ENCODE data around the gene NAGPA. TPM values are rescaled to one million over a fixed set of nuclear protein-coding genes. Genes with fewer than 3 reads are reported as not detected.

Gene NAGPA
- total and polyA plus RNA-seq, 7 donors: 4.4 to 12.3 (median 6.9) TPM

DNA sequence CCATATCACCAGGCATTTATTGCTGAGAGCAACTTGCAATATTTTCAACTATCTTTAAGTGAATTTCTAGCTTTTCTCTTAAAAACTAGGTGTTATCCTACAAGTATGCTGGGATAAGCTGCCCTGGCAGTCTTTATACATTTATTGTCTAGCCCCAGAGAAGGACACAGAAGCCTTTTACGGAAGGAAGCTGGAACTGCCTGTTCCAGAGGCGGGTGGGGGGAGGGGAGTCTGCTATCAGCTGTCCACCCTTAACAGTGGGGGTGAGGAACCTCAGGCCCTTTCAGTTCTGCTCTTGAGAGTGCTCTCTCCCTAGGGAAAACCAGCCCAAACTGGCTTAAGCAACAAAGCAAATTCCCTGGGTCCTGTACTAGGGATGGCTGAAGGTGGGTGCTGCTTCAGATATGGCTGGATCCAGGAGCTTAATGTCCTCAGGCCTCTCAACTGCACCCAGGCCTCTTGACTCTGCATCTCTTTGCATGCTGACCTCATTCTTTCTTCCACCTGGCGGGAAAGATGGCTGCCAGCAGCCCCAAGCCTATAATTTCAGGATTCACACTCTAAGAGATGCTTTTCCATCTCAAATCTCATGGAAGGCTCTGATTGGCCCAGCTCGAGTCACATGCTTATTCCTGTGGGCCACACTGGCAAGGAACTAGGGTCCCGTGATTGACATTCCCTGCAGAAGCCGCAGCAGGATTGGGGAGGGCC is 16.6 kb downstream of the NAGPA start:
- Histone ChIP-seq H3K4me1 (no peaks in the 10 kb centered on the region), H3K9me3 (no peaks in the 10 kb centered on the region), H3K27me3 (ENCODE audit: insufficient read depth in 3 of 3, low read length in 2 of 3) (peaks cover 0 to 3% (median 0%) of the 10 kb centered on the region in 3 donors), H3K36me3 (ENCODE audit: insufficient read depth in 1 of 2, low read depth in 1 of 2) (no peaks in the 10 kb centered on the region), H3K4me3 (no peak overlapping the region), H3K27ac (no peak overlapping the region)
- TF ChIP-seq, protein P1, sequence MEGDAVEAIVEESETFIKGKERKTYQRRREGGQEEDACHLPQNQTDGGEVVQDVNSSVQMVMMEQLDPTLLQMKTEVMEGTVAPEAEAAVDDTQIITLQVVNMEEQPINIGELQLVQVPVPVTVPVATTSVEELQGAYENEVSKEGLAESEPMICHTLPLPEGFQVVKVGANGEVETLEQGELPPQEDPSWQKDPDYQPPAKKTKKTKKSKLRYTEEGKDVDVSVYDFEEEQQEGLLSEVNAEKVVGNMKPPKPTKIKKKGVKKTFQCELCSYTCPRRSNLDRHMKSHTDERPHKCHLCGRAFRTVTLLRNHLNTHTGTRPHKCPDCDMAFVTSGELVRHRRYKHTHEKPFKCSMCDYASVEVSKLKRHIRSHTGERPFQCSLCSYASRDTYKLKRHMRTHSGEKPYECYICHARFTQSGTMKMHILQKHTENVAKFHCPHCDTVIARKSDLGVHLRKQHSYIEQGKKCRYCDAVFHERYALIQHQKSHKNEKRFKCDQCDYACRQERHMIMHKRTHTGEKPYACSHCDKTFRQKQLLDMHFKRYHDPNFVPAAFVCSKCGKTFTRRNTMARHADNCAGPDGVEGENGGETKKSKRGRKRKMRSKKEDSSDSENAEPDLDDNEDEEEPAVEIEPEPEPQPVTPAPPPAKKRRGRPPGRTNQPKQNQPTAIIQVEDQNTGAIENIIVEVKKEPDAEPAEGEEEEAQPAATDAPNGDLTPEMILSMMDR (IDR thresholded peaks at IDR 0.05): no peak
- ATAC-seq: no peak
- intact Hi-C loops (cut with DNase I): no loop called here
- no peak for DNase-seq
- WGBS, 3 donors: 69 to 70% (median 70%) methylated on average over 5 to 6 of the region's 6 CpGs

DNA sequence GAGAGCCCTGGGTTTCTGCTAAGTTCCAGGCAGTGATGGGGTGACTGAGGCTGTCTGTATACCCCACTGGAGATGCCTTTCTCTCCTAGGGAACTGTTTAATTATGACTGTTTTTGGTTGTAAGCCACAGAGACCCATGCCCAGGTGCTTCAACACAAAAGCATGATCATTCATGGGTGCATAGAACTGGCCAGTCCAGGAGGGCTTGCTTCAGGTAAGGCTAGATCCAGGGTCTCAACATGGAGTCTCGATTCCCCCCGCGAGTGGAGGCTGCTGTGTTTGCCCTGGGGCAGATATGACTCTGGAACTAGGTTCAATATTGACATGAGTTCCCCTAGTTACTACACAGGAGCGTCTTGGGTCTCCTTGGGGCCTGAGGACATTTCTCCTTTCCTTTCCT is 17.8 kb downstream of the NAGPA start:
- no peaks in the 10 kb centered on the region for H3K4me1 ChIP-seq
- H3K27me3 ChIP-seq (ENCODE audit: insufficient read depth in 3 of 3, low read length in 2 of 3): no peaks in the 10 kb centered on the region
- no peak overlapping the region for H3K4me3 ChIP-seq
- DNase-seq: no peak
- intact Hi-C loops (cut with DNase I): no loop called here
- no peaks in the 10 kb centered on the region for H3K36me3 ChIP-seq (ENCODE audit: insufficient read depth in 1 of 2, low read depth in 1 of 2)
- ATAC-seq: no peak
- H3K9me3 ChIP-seq: no peaks in the 10 kb centered on the region
- H3K27ac ChIP-seq: no peak overlapping the region
- TF ChIP-seq, protein P1 (IDR thresholded peaks at IDR 0.05): no peak
- WGBS, 3 donors: 90 to 94% (median 93%) methylated on average over 4 of the region's 4 CpGs

DNA sequence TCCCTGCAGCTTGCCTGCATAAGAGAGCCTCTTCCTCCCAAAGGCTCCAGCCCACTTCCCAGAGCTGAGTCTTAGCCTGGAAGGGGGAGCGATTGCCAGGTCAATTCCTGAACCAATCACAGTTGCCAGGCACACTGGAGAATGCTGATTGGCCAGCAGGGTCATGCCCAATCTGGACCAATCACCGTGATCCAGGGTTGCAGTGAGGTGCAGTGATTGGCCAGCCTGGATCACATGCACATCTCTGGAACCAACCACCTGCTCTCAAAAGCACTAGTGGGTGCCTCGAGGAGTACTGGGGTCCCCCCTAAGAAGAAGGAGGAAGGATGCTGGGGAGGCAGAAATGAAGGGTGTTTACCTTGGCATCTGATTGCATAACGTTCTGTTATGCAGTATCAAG is 18.4 kb downstream of the NAGPA start:
- H3K36me3 ChIP-seq (ENCODE audit: insufficient read depth in 1 of 2, low read depth in 1 of 2): no peaks in the 10 kb centered on the region
- H3K4me1 ChIP-seq: no peaks in the 10 kb centered on the region
- intact Hi-C loops (cut with DNase I): no loop called here
- H3K9me3 ChIP-seq: no peaks in the 10 kb centered on the region
- no peak overlapping the region for H3K4me3 ChIP-seq
- no peak for DNase-seq
- TF ChIP-seq, protein P1 (IDR thresholded peaks at IDR 0.05): no peak
- H3K27ac ChIP-seq: no peak overlapping the region
- no peak for ATAC-seq
- H3K27me3 ChIP-seq (ENCODE audit: insufficient read depth in 3 of 3, low read length in 2 of 3): no peaks in the 10 kb centered on the region
- WGBS, 3 donors: 58 to 72% (median 58%) methylated on average over 4 of the region's 4 CpGs

DNA sequence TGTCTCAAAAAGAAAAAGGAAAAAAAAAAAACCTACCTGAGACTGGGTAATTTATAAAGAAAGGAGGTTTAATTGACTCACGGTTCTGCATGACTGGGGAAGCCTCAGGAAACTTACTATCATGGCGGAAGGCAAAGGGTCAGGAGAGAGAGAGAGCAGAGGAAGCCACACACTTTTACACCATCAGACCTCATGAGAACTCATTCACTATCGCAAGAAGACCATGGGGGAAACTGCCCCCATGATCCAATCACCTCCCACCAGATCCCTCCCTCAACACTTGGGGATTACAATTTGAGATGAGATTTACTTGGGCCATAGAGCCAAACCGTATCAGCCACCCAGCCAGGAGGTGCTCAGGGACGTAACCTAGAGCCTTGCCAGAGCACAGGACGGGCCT is 20.8 kb downstream of the NAGPA start:
- 65 to 82% (median 79%) methylated on average over 6 of the region's 6 CpGs for WGBS, 3 donors
- TF ChIP-seq, protein P1 (IDR thresholded peaks at IDR 0.05): no peak
- Histone ChIP-seq H3K4me1 (no peaks in the 10 kb centered on the region), H3K9me3 (no peaks in the 10 kb centered on the region), H3K27me3 (ENCODE audit: insufficient read depth in 3 of 3, low read length in 2 of 3) (no peaks in the 10 kb centered on the region), H3K36me3 (ENCODE audit: insufficient read depth in 1 of 2, low read depth in 1 of 2) (no peaks in the 10 kb centered on the region), H3K27ac (no peak overlapping the region), H3K4me3 (no peak overlapping the region)
- intact Hi-C loops (cut with DNase I): no loop called here
- DNase-seq (no peak), ATAC-seq (no peak)

DNA sequence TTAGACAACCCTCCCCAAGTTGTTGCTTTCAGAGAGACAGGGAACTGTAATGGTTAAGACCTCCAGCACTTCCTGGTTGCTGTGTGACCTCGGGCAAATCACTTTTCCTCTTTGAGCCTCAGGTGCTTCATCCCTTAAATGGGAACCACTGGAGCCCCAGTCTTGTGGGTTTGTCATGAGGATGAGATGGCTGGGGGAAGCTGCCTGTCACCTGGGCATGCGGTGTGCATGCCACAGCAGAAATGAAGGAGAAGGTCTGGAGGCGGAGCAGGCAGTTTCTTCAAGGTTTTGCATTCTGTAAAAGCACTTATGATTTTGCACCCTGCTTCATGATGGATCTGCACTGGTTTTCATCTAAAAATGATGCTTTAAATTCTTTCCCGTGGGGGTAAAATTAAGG is 22.1 kb downstream of the NAGPA start:
- Histone ChIP-seq H3K4me3 (no peak overlapping the region), H3K9me3 (no peaks in the 10 kb centered on the region), H3K27ac (no peak overlapping the region), H3K36me3 (ENCODE audit: insufficient read depth in 1 of 2, low read depth in 1 of 2) (no peaks in the 10 kb centered on the region), H3K27me3 (ENCODE audit: insufficient read depth in 3 of 3, low read length in 2 of 3) (no peaks in the 10 kb centered on the region), H3K4me1 (no peaks in the 10 kb centered on the region)
- no peak for DNase-seq
- 57 to 77% (median 66%) methylated on average over 4 of the region's 4 CpGs for WGBS, 3 donors
- TF ChIP-seq, protein P1 (IDR thresholded peaks at IDR 0.05): no peak
- ATAC-seq: no peak
- intact Hi-C loops (cut with DNase I): no loop called here

Measured in psoas muscle (tissue), 8 donors.